Measurements from ENCODE around the gene CILP.

DNA sequence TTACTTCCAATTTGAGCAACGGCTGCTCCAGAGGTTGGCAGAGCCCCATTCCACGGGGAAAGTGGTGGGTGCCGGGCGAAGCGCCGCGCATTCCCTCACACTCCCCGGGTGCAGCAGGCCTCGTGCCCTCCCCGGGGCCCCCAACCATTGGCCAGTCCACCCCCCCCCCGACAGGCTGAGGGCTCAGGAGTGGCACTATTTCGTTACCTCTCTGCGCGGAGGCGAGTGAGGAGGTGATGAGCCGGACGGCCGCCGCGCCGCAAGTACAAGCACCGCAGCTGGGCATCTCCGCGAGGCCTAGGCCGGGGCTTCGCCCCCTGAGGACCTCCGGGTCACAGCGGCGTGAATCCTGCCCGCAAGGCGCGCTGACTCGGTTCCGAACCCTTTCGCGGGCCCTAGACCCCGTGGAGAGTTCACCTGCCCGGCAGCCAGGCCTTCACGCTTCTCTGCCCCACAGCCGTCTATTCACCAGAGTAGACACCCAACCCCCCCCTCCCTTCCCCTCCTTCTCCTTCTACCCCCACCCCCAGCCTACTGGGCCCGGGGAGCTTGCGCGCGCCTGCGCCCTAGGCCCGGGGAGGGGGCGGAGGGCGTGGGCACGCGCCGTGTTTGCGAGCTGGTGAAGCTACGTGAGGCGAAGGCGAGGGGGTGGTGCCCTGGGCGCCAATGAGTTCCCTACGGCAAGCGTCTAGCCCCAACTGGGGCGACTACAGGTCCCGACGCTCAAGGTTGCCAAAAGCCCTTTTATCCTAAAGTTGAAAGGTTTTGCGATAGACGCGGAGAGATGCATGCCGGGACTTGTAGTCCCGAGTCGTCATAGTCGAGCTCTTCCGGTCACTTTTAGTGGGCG lies 26.2 kb downstream of the CILP start, which contains the start of gene CLPX:
- TF ChIP-seq, protein P1, sequence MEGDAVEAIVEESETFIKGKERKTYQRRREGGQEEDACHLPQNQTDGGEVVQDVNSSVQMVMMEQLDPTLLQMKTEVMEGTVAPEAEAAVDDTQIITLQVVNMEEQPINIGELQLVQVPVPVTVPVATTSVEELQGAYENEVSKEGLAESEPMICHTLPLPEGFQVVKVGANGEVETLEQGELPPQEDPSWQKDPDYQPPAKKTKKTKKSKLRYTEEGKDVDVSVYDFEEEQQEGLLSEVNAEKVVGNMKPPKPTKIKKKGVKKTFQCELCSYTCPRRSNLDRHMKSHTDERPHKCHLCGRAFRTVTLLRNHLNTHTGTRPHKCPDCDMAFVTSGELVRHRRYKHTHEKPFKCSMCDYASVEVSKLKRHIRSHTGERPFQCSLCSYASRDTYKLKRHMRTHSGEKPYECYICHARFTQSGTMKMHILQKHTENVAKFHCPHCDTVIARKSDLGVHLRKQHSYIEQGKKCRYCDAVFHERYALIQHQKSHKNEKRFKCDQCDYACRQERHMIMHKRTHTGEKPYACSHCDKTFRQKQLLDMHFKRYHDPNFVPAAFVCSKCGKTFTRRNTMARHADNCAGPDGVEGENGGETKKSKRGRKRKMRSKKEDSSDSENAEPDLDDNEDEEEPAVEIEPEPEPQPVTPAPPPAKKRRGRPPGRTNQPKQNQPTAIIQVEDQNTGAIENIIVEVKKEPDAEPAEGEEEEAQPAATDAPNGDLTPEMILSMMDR (IDR thresholded peaks at IDR 0.05): no peak
- peak in 1 of 2 donors; percentile 52 for TF ChIP-seq POLR2A (IDR thresholded peaks at IDR 0.05)

All from heart left ventricle (tissue), 13 donors.